Activated CD8-positive, alpha-beta memory T cell treated with anti-CD3 and anti-CD28 coated beads for 1 hour (primary cell): ENCODE data around the gene HUS1B.

ENCODE experiments used
- DNase-seq, 2 donors: peaks; one replicate each; pipeline ENCODE4 v3.0.0-alpha.2; 2020; ENCODE audit warnings: low read depth in 1 of 2; ENCODE audit errors: extremely low read depth in 1 of 2

HUS1B gene

GRCh38 chr6:624979-625378 lies 31.9 kb downstream of the HUS1B start:
- no peak for DNase-seq

- DNase-seq = no peak
Measured at GRCh38 chr6:622462-622861, 34.4 kb downstream of the HUS1B start.

GRCh38 chr6:621931-622330 lies 35.0 kb downstream of the HUS1B start:
- DNase-seq = no peak

GRCh38 chr6:620950-621349 lies 36.0 kb downstream of the HUS1B start:
- DNase-seq = no peak

- no peak for DNase-seq
Measured at GRCh38 chr6:620166-620565, 36.7 kb downstream of the HUS1B start.

GRCh38 chr6:617456-618100 lies 39.3 kb downstream of the HUS1B start:
- peak in 1 of 2 donors; percentile 5 for DNase-seq

- DNase-seq = no peak
Measured at GRCh38 chr6:613981-614380, 42.9 kb downstream of the HUS1B start.

- DNase-seq = no peak
Measured at GRCh38 chr6:611928-612327, 45.0 kb downstream of the HUS1B start.

- DNase-seq = no peak
Measured at GRCh38 chr6:610882-611281, 46.0 kb downstream of the HUS1B start.

- no peak for DNase-seq
Measured at GRCh38 chr6:609905-610304, 47.0 kb downstream of the HUS1B start.

GRCh38 chr6:606829-607379 lies 50.0 kb downstream of the HUS1B start:
- no peak for DNase-seq
